GM12875 (cell line): Measurements from ENCODE around the gene PTPN2.

Experiments
- H3K4me3 ChIP-seq: one replicate; pipeline ENCODE4 v1.5.1; 2011; ENCODE audit warnings: low read depth, low read length, control low read depth
- CTCF ChIP-seq: IDR thresholded peaks from 2 replicates; pipeline ENCODE4 v1.5.1; 2011; ENCODE audit warnings: low read depth, mild to moderate bottlenecking, control low read depth, inconsistent platforms, low read length, moderate library complexity, borderline replicate concordance; ENCODE audit not compliant: insufficient read depth

The PTPN2 gene

GRCh38 chr18:12890964-12891363 is 6.9 kb upstream of the PTPN2 start:
- TF ChIP-seq CTCF = no peak
- no peak overlapping the region for H3K4me3 ChIP-seq

- H3K4me3 ChIP-seq = no peak overlapping the region
- peak; percentile 47 for TF ChIP-seq CTCF
Observed at GRCh38 chr18:12886498-12887126, 2.6 kb upstream of the PTPN2 start.

- TF ChIP-seq CTCF = no peak
Observed at GRCh38 chr18:12885500-12885899, 1.5 kb upstream of the PTPN2 start.

GRCh38 chr18:12884406-12885323 is 628 bp upstream of the PTPN2 start:
- no peak for TF ChIP-seq CTCF
- H3K4me3 ChIP-seq = peak overlapping the region; percentile 82

More at GRCh38 chr18:12885500-12885899, 1.5 kb upstream of the PTPN2 start:
- peak overlapping the region; percentile 82 for H3K4me3 ChIP-seq

- peak overlapping the region; percentile 97 for H3K4me3 ChIP-seq
- no peak for TF ChIP-seq CTCF
Observed at GRCh38 chr18:12883372-12883683, 709 bp downstream of the PTPN2 start.

GRCh38 chr18:12882453-12883371 is 1.3 kb downstream of the PTPN2 start:
- TF ChIP-seq CTCF = no peak
- peak overlapping the region; percentile 97 for H3K4me3 ChIP-seq
